ENCODE data around the gene ARHGEF28. TPM values are rescaled to one million over a fixed set of nuclear protein-coding genes. Genes with fewer than 3 reads are reported as not detected.

ARHGEF28 gene
- polyA plus RNA-seq, 1 donor from 2014 or later, result not detected

DNA sequence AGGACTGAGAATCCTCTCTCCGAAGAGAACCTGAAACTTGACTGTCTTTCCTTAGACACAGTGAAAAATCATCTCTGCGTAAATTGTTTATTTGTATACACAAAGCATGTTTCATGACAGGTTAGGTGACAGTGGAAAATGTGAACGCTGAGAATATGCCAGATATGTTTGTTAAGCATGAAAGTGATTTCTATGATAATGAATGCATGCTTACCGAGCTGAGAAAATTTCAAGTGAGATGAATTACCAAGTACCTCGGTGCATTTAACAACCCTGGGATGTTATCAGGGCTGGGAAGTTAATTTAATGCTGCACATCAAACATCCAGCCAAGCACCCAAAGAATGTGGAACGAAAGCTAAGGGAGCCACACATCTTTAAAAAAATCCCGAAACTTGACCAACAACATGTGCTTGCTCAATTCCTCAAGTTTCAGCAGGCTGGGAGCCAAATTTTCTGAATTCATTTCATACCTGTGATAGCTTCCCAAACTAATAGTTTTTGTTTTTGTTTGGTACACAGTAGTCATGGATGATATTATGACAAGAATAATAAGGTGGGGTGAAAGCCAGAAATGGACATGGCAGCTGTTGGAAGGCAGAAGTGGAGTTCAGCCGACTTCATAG, 336.9 kb downstream of the ARHGEF28 start:
- H3K9ac ChIP-seq (ENCODE audit: low read length), result no peak overlapping the region
- no peaks in the 10 kb centered on the region for H3K9me2 ChIP-seq (ENCODE audit: insufficient read depth, low read length)
- no peak for TF ChIP-seq MXI1 (conservative IDR thresholded peaks at IDR 0.05; ENCODE audit: poor library complexity, severe bottlenecking)
- peak; percentile 22 for TF ChIP-seq POLR2AphosphoS5 (IDR thresholded peaks at IDR 0.05)
- H3K79me2 ChIP-seq (replicated peaks; ENCODE audit: insufficient read depth, low read length), result no peaks in the 10 kb centered on the region
- no peak overlapping the region for H3K4me3 ChIP-seq (ENCODE audit: low read length)
- no peak overlapping the region for H3K27ac ChIP-seq (ENCODE audit: low read length)
- H3K27me3 ChIP-seq (ENCODE audit: insufficient read depth, low read depth, low read length), result no peaks in the 10 kb centered on the region
- no peak overlapping the region for H3K4me2 ChIP-seq (ENCODE audit: low read length)
- no peaks in the 10 kb centered on the region for H3K9me3 ChIP-seq (ENCODE audit: low read length)
- no peaks in the 10 kb centered on the region for H3K36me3 ChIP-seq (ENCODE audit: insufficient read depth, low read length)
- no peak overlapping the region for H2AFZ ChIP-seq (ENCODE audit: low read depth, low read length)
- no peaks in the 10 kb centered on the region for H3F3A ChIP-seq (ENCODE audit: insufficient read depth, low read length, poor library complexity, severe bottlenecking)
- H4K20me1 ChIP-seq (ENCODE audit: insufficient read depth), result no peaks in the 10 kb centered on the region

- Histone ChIP-seq H3K9me2 (ENCODE audit: insufficient read depth, low read length) (no peaks in the 10 kb centered on the region), H3K27me3 (ENCODE audit: insufficient read depth, low read depth, low read length) (no peaks in the 10 kb centered on the region), H3K27ac (ENCODE audit: low read length) (no peak overlapping the region), H4K20me1 (ENCODE audit: insufficient read depth) (no peaks in the 10 kb centered on the region), H3K9ac (ENCODE audit: low read length) (no peak overlapping the region), H3K36me3 (ENCODE audit: insufficient read depth, low read length) (no peaks in the 10 kb centered on the region), H3K4me3 (ENCODE audit: low read length) (no peak overlapping the region), H2AFZ (ENCODE audit: low read depth, low read length) (no peak overlapping the region), H3K9me3 (ENCODE audit: low read length) (no peaks in the 10 kb centered on the region), H3K79me2 (replicated peaks; ENCODE audit: insufficient read depth, low read length) (no peaks in the 10 kb centered on the region), H3K4me2 (ENCODE audit: low read length) (no peak overlapping the region), H3F3A (ENCODE audit: insufficient read depth, low read length, poor library complexity, severe bottlenecking) (no peaks in the 10 kb centered on the region)
- TF ChIP-seq EP300 (conservative IDR thresholded peaks at IDR 0.05; ENCODE audit: poor library complexity, severe bottlenecking) (no peak), EZH2 (IDR thresholded peaks at IDR 0.05; ENCODE audit: borderline replicate concordance, insufficient read depth, low read length, poor library complexity, severe bottlenecking) (no peak), MXI1 (conservative IDR thresholded peaks at IDR 0.05; ENCODE audit: poor library complexity, severe bottlenecking) (no peak)
Measured at GRCh38 chr5:73964352-73964865, 338.4 kb downstream of the ARHGEF28 start.

DNA sequence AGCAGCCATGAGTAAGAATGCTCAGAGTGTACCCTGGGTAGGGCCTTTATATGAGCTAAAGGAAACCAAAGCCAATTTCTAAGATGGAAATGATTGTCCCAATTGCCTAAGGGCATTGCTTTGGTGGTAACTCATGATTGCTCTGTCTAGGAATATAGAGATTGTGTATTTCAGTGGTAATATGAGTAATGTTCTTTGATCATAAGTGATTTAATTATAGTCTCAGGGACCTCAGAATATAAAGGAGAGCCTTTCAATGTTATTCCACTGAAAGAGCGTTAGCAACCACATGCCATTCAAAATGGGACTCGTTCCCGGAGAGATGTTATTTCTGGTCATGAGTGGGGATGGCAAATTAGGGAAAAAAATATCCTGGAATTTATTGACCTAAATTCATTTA, 340.5 kb downstream of the ARHGEF28 start:
- Histone ChIP-seq H3K27ac (ENCODE audit: low read length) (no peak overlapping the region), H3K36me3 (ENCODE audit: insufficient read depth, low read length) (no peaks in the 10 kb centered on the region), H3K9me3 (ENCODE audit: low read length) (no peaks in the 10 kb centered on the region), H3K27me3 (ENCODE audit: insufficient read depth, low read depth, low read length) (no peaks in the 10 kb centered on the region), H3K9ac (ENCODE audit: low read length) (no peak overlapping the region), H2AFZ (ENCODE audit: low read depth, low read length) (no peak overlapping the region), H3K4me2 (ENCODE audit: low read length) (no peak overlapping the region), H3K9me2 (ENCODE audit: insufficient read depth, low read length) (no peaks in the 10 kb centered on the region), H4K20me1 (ENCODE audit: insufficient read depth) (no peaks in the 10 kb centered on the region), H3K4me3 (ENCODE audit: low read length) (no peak overlapping the region), H3K79me2 (replicated peaks; ENCODE audit: insufficient read depth, low read length) (no peaks in the 10 kb centered on the region), H3F3A (ENCODE audit: insufficient read depth, low read length, poor library complexity, severe bottlenecking) (no peaks in the 10 kb centered on the region)
- TF ChIP-seq MXI1 (conservative IDR thresholded peaks at IDR 0.05; ENCODE audit: poor library complexity, severe bottlenecking) (no peak), EZH2 (IDR thresholded peaks at IDR 0.05; ENCODE audit: borderline replicate concordance, insufficient read depth, low read length, poor library complexity, severe bottlenecking) (no peak), TAF1 (IDR thresholded peaks at IDR 0.05; ENCODE audit: low read depth) (no peak), SMC3 (conservative IDR thresholded peaks at IDR 0.05; ENCODE audit: poor library complexity) (no peak), POLR2AphosphoS5 (IDR thresholded peaks at IDR 0.05) (no peak), EP300 (conservative IDR thresholded peaks at IDR 0.05; ENCODE audit: poor library complexity, severe bottlenecking) (no peak), RAD21 (conservative IDR thresholded peaks at IDR 0.05) (no peak)
- TF ChIP-seq, protein P1, sequence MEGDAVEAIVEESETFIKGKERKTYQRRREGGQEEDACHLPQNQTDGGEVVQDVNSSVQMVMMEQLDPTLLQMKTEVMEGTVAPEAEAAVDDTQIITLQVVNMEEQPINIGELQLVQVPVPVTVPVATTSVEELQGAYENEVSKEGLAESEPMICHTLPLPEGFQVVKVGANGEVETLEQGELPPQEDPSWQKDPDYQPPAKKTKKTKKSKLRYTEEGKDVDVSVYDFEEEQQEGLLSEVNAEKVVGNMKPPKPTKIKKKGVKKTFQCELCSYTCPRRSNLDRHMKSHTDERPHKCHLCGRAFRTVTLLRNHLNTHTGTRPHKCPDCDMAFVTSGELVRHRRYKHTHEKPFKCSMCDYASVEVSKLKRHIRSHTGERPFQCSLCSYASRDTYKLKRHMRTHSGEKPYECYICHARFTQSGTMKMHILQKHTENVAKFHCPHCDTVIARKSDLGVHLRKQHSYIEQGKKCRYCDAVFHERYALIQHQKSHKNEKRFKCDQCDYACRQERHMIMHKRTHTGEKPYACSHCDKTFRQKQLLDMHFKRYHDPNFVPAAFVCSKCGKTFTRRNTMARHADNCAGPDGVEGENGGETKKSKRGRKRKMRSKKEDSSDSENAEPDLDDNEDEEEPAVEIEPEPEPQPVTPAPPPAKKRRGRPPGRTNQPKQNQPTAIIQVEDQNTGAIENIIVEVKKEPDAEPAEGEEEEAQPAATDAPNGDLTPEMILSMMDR (IDR thresholded peaks at IDR 0.05; ENCODE audit: poor library complexity, severe bottlenecking), result no peak
- TF ChIP-seq, protein P2, sequence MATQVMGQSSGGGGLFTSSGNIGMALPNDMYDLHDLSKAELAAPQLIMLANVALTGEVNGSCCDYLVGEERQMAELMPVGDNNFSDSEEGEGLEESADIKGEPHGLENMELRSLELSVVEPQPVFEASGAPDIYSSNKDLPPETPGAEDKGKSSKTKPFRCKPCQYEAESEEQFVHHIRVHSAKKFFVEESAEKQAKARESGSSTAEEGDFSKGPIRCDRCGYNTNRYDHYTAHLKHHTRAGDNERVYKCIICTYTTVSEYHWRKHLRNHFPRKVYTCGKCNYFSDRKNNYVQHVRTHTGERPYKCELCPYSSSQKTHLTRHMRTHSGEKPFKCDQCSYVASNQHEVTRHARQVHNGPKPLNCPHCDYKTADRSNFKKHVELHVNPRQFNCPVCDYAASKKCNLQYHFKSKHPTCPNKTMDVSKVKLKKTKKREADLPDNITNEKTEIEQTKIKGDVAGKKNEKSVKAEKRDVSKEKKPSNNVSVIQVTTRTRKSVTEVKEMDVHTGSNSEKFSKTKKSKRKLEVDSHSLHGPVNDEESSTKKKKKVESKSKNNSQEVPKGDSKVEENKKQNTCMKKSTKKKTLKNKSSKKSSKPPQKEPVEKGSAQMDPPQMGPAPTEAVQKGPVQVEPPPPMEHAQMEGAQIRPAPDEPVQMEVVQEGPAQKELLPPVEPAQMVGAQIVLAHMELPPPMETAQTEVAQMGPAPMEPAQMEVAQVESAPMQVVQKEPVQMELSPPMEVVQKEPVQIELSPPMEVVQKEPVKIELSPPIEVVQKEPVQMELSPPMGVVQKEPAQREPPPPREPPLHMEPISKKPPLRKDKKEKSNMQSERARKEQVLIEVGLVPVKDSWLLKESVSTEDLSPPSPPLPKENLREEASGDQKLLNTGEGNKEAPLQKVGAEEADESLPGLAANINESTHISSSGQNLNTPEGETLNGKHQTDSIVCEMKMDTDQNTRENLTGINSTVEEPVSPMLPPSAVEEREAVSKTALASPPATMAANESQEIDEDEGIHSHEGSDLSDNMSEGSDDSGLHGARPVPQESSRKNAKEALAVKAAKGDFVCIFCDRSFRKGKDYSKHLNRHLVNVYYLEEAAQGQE (IDR thresholded peaks at IDR 0.05; ENCODE audit: borderline replicate concordance), result no peak

Data from neural cell (in vitro differentiated cells).